PFSK-1 (cell line): ENCODE measurements around the gene MSLN.

Experiments used
- FOXP2 ChIP-seq: optimal IDR thresholded peaks from 2 replicates; pipeline ENCODE3; 2011; ENCODE audit warnings: borderline replicate concordance, control low read depth, inconsistent platforms; ENCODE audit not compliant: insufficient read depth; ENCODE audit errors: extremely low read length, extremely low read depth
- POLR2AphosphoS5 ChIP-seq: IDR thresholded peaks from 2 replicates; pipeline ENCODE4 v1.6.1; 2012; ENCODE audit warnings: low read depth, mild to moderate bottlenecking, control low read depth, low read length, moderate library complexity
- REST ChIP-seq, 2 experiments: IDR thresholded peaks; 2 replicates each; pipeline versions ENCODE4 v1.6.1 to v1.8.0; 2011 to 2012; ENCODE audit warnings: low read depth in 2 of 2, low read length in 2 of 2, control low read depth in 1 of 2, inconsistent platforms in 1 of 2, mild to moderate bottlenecking in 1 of 2, moderate library complexity in 1 of 2; ENCODE audit not compliant: insufficient read depth in 1 of 2
- SIN3A ChIP-seq: IDR thresholded peaks from 2 replicates; pipeline ENCODE4 v1.6.1; 2012; ENCODE audit warnings: mild to moderate bottlenecking, low read length, moderate library complexity, borderline replicate concordance; ENCODE audit not compliant: insufficient read depth
- TAF1 ChIP-seq: IDR thresholded peaks from 2 replicates; pipeline ENCODE4 v1.6.1; 2012; ENCODE audit warnings: low read length, control low read depth, borderline replicate concordance; ENCODE audit not compliant: insufficient read depth

MSLN gene

GRCh38 chr16:781346-782010, 20.9 kb downstream of the MSLN start:
- TF ChIP-seq FOXP2 (no peak), TAF1 (no peak), SIN3A (no peak), POLR2AphosphoS5 (no peak), REST (IDR thresholded peaks at IDR 0.05; ENCODE audit: insufficient read depth in 1 of 2, low read depth in 2 of 2, low read length in 2 of 2) (no peak)

GRCh38 chr16:782258-782657, 21.7 kb downstream of the MSLN start:
- TF ChIP-seq SIN3A (no peak), POLR2AphosphoS5 (no peak), REST (IDR thresholded peaks at IDR 0.05; ENCODE audit: insufficient read depth in 1 of 2, low read depth in 2 of 2, low read length in 2 of 2) (no peak), TAF1 (no peak), FOXP2 (no peak)

GRCh38 chr16:782766-783403, 22.4 kb downstream of the MSLN start:
- TF ChIP-seq REST (IDR thresholded peaks at IDR 0.05; ENCODE audit: insufficient read depth in 1 of 2, low read depth in 2 of 2, low read length in 2 of 2) (no peak), SIN3A (no peak), TAF1 (no peak), FOXP2 (no peak)

DNA sequence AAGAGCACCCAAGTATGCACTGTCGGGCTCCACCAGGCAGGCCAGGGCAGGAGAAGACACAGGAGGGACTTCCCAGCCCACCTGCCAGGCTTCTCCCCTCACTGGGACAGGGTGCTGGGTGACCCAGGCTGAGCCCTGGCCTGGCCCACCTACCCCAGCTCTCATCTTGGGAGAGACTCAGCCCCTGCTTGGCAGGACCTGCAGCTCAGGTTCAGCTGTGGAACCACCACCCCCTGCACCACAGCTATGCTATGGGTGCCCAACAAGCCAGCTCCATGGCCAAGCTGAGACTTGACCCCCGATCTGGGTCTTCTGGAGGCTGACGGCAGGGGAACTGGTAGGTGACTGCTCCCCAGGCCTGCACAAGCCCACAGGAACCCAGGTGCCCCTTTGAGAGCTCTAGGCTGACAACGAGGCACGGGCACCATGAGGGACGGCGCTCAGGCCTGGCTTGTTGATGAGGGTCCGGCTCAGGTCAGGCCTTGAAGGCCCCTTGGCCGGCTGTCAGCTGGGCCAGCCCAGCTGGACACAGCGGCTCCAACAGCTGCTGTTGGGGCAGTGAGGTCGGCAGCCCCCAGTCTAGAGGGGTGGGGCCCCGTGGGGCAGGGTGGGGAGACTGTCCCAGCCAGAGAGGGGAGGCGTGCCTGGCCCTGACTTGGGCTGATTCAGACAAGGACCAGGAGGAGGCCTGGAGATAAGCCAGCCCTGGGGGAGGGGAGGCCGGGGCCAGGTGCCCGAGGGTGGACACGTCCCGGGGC, 23.0 kb downstream of the MSLN start:
- TF ChIP-seq FOXP2 (no peak), TAF1 (no peak), POLR2AphosphoS5 (no peak)

GRCh38 chr16:784431-784830, 23.9 kb downstream of the MSLN start:
- no peak for TF ChIP-seq REST (IDR thresholded peaks at IDR 0.05; ENCODE audit: insufficient read depth in 1 of 2, low read depth in 2 of 2, low read length in 2 of 2)
- TF ChIP-seq POLR2AphosphoS5: no peak
- no peak for TF ChIP-seq FOXP2
- no peak for TF ChIP-seq SIN3A
- no peak for TF ChIP-seq TAF1
